NCI-H2196 treated with DMSO at 0.1 percent for 48 hours (cell line): ENCODE results near the gene RAPGEF3.

ENCODE experiments used
- DNase-seq: peaks from one replicate; lab custom pipeline; 2025; ENCODE audit not compliant: unreplicated experiment; lab: John Stamatoyannopoulos, UW

The RAPGEF3 gene

GRCh38 chr12:47744005-47744651 lies 14.6 kb downstream of the RAPGEF3 start:
- DNase-seq, result peak; percentile 24

- no peak for DNase-seq
These were observed 15.3 kb downstream of the RAPGEF3 start for GRCh38 chr12:47743311-47743860.

- no peak for DNase-seq
These were observed 16.3 kb downstream of the RAPGEF3 start for GRCh38 chr12:47742253-47742825.

DNA sequence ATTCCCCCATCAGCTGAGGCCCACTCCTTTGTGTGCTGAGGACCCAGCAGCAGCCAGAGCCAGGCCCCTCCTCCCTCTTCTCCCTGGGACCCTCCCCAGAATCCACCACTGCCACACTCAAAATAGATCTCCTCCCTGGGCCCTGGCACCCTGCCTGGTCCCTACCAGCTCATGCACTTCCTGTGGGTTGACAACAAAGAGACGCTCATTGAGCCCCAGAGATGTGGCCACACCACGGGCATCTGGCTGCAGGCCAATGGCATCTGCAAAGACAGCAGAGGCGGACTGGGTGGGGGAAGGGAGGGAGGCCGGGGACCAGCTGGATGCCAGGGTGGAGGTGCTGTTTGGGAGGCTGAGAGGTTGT lies 17.4 kb downstream of the RAPGEF3 start:
- peak; percentile 89 for DNase-seq

DNA sequence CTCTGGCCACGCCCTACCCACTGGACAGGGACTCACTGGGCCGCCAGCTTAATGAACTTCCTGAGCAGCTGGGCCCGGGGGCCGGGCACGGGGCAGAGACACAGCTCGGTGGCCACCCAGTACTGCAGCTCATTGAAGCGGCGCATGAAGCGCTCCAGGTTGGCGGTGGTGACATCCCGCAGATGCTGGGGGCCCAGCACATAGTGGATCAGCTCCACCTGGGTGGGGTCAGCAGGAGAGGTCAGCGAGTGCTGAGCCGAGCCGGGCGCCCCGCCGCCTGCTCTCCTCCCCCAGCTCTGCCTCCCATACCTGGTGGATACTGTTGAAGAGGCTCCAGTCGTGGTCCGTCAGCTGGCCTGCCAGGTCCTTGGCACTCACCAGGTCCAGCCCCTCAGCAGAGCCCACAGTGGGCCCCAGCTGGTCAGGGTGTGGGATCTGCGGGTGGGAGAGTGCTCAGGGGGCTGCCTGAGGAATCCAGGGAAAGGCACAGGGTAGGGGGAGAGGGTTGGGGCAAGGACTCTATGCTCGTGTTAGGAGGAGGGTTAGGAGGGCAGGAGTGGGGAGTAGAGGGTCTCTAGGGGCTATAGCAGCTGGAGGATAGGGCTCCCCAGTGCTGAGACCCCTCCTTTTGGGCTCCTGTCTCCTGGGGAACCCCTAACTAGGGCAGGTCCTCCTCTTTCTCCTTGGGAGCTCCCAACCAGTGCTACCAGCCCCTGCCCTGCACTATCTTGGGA lies 17.9 kb downstream of the RAPGEF3 start:
- no peak for DNase-seq

- no peak for DNase-seq
These were observed 18.7 kb downstream of the RAPGEF3 start for GRCh38 chr12:47739979-47740378.

DNA sequence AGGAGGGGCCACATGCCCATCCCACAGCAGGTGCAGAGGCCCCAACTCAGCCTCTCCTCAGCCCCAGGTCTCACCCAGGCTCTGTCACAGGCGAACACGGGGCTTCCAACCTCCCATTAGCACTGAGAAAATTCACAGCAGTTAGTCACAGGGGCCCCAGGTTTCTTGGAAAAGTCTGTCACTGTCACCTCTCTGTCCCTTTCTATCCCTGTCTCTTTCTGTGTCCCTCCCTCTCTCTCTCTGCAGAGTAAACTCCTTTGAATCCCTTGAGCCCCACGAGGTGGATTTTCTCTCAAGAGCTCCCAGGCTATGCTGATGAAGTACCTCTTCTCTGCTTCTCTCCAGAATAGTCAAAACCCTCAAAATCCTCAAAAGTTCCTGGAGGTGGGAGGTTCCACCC lies 19.4 kb downstream of the RAPGEF3 start:
- no peak for DNase-seq

DNA sequence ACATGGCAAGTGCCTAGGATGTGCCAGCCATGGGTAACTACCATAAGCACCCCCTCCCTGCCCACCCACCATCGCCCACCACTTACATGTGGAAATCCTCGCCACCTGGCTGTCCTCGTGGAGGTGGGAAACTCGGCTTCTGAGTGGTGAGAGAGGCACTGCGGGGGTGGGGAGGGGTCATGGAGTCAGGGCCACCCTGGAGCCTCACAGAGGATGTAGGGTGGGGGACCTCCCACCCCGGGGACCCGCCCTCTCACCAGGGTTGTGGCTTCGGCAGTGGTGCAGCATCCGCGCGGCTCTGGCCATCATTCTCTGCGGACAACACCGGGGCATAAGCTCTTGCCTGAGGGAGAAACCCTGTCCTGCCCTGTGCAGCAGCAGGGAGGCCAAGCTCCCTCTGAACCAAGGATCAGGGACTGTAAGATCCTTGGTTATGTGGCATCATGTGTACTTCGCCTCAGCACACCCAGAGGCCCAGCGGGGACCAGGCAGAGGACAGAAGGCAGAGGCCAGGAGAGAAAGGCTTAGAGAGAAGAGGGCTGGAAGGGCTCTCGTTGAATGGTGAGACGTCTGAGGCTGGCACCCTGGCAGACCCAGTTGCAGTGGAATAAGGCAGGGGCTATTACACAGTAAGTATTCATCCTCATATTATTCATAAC lies 20.6 kb downstream of the RAPGEF3 start:
- no peak for DNase-seq

DNA sequence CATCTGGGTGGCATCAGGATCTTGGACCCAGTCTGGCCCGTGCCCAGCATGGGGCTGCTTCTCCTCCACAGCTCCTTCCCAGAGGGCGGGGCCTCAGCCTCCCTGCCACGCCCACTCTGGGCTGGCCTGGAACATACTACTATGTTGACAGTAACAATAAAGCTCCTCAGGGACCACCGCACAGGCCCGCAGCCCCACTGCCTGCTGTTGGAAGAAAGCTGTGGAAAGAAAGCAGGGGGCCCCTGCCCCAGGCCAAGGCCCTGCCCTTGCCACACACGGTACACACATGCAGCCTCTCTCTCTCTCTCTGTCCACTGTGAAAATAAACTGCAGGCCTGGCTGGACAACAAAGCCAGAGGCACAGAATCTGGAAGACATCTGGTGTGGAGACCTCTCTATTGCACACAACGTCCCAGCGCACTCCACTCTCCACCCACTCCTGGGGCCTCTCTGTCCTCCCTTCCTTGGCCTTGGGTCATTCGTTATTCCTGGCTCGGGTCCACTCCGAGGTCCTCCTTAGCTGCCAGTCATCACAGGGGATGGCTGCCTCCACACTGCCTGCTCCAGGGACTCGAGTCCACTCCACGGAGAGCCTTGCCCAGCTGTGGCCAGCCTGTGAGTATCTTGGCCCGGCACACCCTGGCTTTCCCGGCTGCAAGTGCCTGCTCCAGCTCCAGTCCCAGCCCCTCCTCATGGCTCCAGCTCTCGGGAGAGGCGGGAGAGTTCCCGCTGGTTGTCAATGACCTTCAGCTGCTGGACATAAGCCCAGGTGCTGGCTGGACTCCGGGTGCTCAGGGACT lies 21.6 kb downstream of the RAPGEF3 start:
- DNase-seq, result no peak

GRCh38 chr12:47736216-47736615 lies 22.5 kb downstream of the RAPGEF3 start:
- DNase-seq, result no peak

DNA sequence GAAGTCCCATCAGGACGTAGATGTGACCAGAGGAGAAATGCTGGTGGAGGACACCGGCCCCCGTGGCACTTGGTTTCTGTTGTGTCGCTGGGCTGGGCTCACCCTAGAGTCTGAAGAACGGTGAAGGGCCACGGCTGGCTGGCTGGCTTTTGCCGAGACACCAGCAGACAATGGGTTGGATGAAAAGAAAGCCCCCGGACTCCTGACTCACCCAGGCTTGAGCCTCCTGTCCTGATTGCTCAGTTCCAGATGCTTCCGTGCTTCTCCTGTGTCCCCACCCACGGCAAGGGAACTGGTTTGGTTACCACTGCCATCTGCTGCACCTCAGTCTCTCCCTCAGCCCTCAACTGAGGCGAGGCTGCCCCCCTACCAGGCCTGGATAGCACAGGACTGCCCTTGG lies 23.0 kb downstream of the RAPGEF3 start:
- DNase-seq, result no peak

GRCh38 chr12:47734725-47735480 lies 23.8 kb downstream of the RAPGEF3 start:
- no peak for DNase-seq

GRCh38 chr12:47733142-47733541 lies 25.5 kb downstream of the RAPGEF3 start:
- no peak for DNase-seq

- no peak for DNase-seq
These were observed 26.2 kb downstream of the RAPGEF3 start for GRCh38 chr12:47732504-47732903.

DNA sequence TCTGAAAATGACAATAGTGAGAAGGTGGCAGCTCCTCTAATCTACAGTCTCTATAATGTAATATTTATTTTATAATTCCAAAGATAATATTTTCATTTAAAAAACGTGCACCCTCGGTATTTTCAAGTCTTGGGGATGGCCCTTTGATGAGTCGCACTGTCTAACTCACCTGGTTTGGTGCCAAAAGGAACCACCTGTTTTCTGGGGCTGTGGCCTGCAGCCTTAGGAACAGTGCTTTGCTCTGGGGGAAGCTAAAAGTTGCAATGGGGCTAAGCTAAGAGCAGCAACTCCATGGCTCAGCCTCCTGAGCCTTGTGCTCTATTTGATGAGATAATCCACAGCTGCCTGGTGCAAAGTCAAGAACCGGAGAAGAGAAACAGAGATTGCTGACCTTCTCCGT lies 27.0 kb downstream of the RAPGEF3 start:
- no peak for DNase-seq

- peak; percentile 59 for DNase-seq
These were observed 28.3 kb downstream of the RAPGEF3 start for GRCh38 chr12:47730341-47730744.

GRCh38 chr12:47729233-47729632 lies 29.4 kb downstream of the RAPGEF3 start:
- DNase-seq, result no peak

DNA sequence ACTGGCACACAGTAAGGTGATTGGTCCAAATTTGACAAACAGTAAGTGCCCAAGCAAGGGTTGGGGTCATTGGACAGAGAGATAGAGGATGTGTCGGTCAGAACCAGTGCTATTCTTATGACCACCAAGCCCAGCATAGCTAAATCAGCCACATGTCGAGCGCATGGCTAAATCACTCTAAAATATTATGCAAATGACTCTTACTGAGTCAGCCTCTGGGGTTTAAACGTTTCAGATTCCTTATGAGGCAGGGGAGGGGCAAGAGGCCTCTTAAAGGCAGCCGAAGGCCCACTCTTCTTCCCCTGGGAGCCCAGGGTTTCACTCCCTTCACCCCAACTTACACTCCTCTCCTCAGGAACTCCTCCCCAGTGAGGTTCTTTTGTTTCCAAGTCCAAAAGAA lies 32.8 kb downstream of the RAPGEF3 start:
- no peak for DNase-seq

DNA sequence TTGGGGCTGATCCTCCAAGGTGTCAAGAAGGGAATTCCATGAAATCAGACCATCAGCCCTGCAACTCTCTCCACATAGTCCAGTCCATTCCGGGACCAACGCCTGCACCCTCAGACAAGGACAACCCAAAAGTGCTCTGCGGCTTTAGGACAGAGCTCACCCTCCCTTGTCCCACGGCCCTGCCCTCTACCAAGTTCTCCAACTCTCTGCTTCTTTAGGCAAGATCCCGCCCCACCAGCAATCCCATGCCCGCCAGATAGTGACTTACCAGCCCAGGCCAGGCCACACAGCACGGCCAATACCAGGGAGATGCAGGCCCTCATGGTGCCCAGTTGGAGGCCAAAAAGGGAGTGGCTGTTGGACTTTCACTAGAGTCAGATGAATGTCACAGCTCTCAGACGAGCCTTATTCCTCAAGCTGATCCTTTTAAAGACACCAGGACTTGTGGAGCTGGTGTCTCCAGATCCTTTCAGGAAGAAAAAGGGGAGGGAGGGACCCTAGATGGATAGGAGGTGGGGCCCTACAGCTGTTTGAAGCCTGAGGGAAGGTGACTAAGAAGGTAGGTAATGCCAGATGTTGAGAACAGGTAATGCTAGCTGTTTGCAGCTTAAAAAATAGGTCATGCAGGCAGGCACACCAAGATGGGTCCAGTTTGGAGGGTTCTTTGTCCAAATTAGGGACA lies 33.4 kb downstream of the RAPGEF3 start, which contains the start of gene ENDOU:
Gene ENDOU, minus strand, starts transcription at position 400 of the 682 bp plus-strand sequence. Its CDS starts 77 bp downstream, at position 323.
- DNase-seq, result no peak
